Transverse colon (tissue), 4 donors: ENCODE measurements around the gene VAPA. TPM values are rescaled to one million over a fixed set of nuclear protein-coding genes. Genes with fewer than 3 reads are reported as not detected.
"Not testable (repeated sequence)": the region's sequence is repeated elsewhere in the genome, so short reads cannot be mapped to it uniquely, and the experiment has no call there.

Experiments
- DNase-seq: peaks from one replicate; pipeline ENCODE4 v3.0.0-alpha.2; 2019
- H3K27ac ChIP-seq, 4 donors: fragments of 200-600 bp; sonication (generic); 2 replicates each; pipeline ENCODE4 v1.5.1; 2016 to 2018; ENCODE audit warnings: inconsistent platforms in 4 of 4
- H3K27me3 ChIP-seq: fragments of 200-600 bp; sonication (generic); 2 replicates; pipeline ENCODE4 v1.5.1; 2017; ENCODE audit warnings: inconsistent platforms
- H3K36me3 ChIP-seq, 4 donors: fragments of 200-600 bp; sonication (generic); 2 replicates each; pipeline ENCODE4 v1.5.1; 2017 to 2019; ENCODE audit warnings: inconsistent platforms in 4 of 4
- H3K4me1 ChIP-seq, 4 donors: fragments of 200-600 bp; sonication (generic); 2 replicates each; pipeline ENCODE4 v1.5.1; 2017 to 2020; ENCODE audit warnings: inconsistent platforms in 4 of 4
- H3K4me3 ChIP-seq, 4 donors: fragments of 200-600 bp; sonication (generic); 1 replicate in 1 of 4; 2 replicates in 3 of 4; pipeline versions ENCODE4 v1.5.1 to v1.6.1; 2017 to 2019; ENCODE audit warnings: inconsistent platforms in 4 of 4
- H3K9me3 ChIP-seq, 2 donors: fragments of 200-600 bp; sonication (generic); 2 replicates each; pipeline ENCODE4 v1.5.1; 2017 to 2019; ENCODE audit warnings: inconsistent platforms in 2 of 2
- CTCF ChIP-seq, 5 experiments: fragments of 200-600 bp in 3 of 5; fragments of 450-650 bp in 2 of 5; sonication (generic) in 3 of 5; IDR thresholded peaks; 1 replicate in 2 of 5; 2 replicates in 3 of 5; pipeline ENCODE4 v1.5.1; 2016 to 2017; ENCODE audit warnings: antibody characterized with exemption in 5 of 5, inconsistent platforms in 3 of 5, mild to moderate bottlenecking in 2 of 5, moderate library complexity in 1 of 5
- EP300 ChIP-seq: sonication (generic); formaldehyde crosslinking; IDR thresholded peaks from one replicate; pipeline ENCODE4 v1.6.1; 2017; ENCODE audit warnings: antibody characterized with exemption, low read depth
- POLR2A ChIP-seq: fragments of 450-650 bp; IDR thresholded peaks from one replicate; pipeline ENCODE4 v1.6.1; 2016; ENCODE audit warnings: antibody characterized with exemption, mild to moderate bottlenecking, moderate library complexity
- POLR2AphosphoS5 ChIP-seq, 3 donors: sonication (generic); formaldehyde crosslinking; IDR thresholded peaks; one replicate each; pipeline ENCODE4 v1.6.1; 2016; ENCODE audit warnings: antibody characterized with exemption in 3 of 3
- WGBS, 2 donors: methylation state at CpG; one replicate each; pipeline ENCODE4 v1.1.5; 2018; ENCODE audit warnings: low coverage in 1 of 2; 5-methylcytosine and 5-hydroxymethylcytosine counted together
- in situ Hi-C, 4 donors: fragments of 200-750 bp; cut with MboI; loops; one replicate each; pipeline versions ENCODE4 v1.15.0 to v1.15.1; 2017; ENCODE audit warnings: low sequenced_read_pairs in 3 of 4, low pct_ligation_motif_present in 1 of 4, low pct_unique_long_range_greater_than_20kb in 1 of 4
- intact Hi-C: fragments of 100-400 bp; cut with DNase I; formaldehyde crosslinking; loops from one replicate; pipeline ENCODE4 v1.15.1; 2023; ENCODE audit warnings: low total_unique reads
- total RNA-seq, 4 donors: library from RNA; depleted of rRNA; stranded (reverse); fragments of >200 nt; gene quantifications; one replicate each; pipeline ENCODE4 v1.1.0, GENCODE V29; 2016

The VAPA gene
- total RNA-seq, 4 donors from 2014 or later = 110 to 322 (median 213) TPM

- no peak for TF ChIP-seq POLR2A
- TF ChIP-seq POLR2AphosphoS5 (IDR thresholded peaks at IDR 0.05) = peak in 1 of 3 donors; percentile 36
- TF ChIP-seq EP300 = no peak
- no peak for DNase-seq
- in situ Hi-C loops = no loop called here
Measured at GRCh38 chr18:9898792-9899549, 14.8 kb upstream of the VAPA start.

GRCh38 chr18:9899550-9899930, 14.3 kb upstream of the VAPA start:
- peak overlapping the region in 3 of 4 donors; percentile 15 to 47 (median 43) for H3K27ac ChIP-seq
- H3K4me1 ChIP-seq, H3K4me3 ChIP-seq, in situ Hi-C loops, H3K9me3 ChIP-seq, intact Hi-C loops, H3K36me3 ChIP-seq, DNase-seq, H3K27me3 ChIP-seq: not testable (repeated sequence)
- WGBS, 2 donors = 88% methylated on average over 1 of the region's 1 CpG; no CpG with 5 or more reads in 1 of the 2 donors

More at GRCh38 chr18:9898792-9899549, 14.8 kb upstream of the VAPA start:
- Histone ChIP-seq H3K4me3 (no peak overlapping the region), H3K27ac (peak overlapping the region in 3 of 4 donors; percentile 15 to 47 (median 43)), H3K36me3 (no peaks in the 10 kb centered on the region), H3K27me3 (no peaks in the 10 kb centered on the region), H3K9me3 (no peaks in the 10 kb centered on the region), H3K4me1 (peaks cover 0 to 9% (median 2%) of the 10 kb centered on the region in 4 donors)
- intact Hi-C loops = no loop called here
- 60 to 67% methylated on average over 7 to 11 of the region's 11 CpGs for WGBS, 2 donors

GRCh38 chr18:9900699-9901098, 13.1 kb upstream of the VAPA start:
- Histone ChIP-seq H3K4me1 (peaks cover 0 to 9% (median 2%) of the 10 kb centered on the region in 4 donors), H3K4me3 (no peak overlapping the region), H3K36me3 (no peaks in the 10 kb centered on the region), H3K27ac (no peak overlapping the region), H3K9me3 (no peaks in the 10 kb centered on the region), H3K27me3 (no peaks in the 10 kb centered on the region)
- intact Hi-C loops = no loop called here
- no peak for DNase-seq
- 87 to 98% methylated on average over 7 of the region's 7 CpGs for WGBS, 2 donors
- TF ChIP-seq POLR2AphosphoS5 (IDR thresholded peaks at IDR 0.05) (no peak), CTCF (IDR thresholded peaks at IDR 0.05) (no peak), EP300 (no peak), POLR2A (no peak)
- in situ Hi-C loops = loop anchor here in 1 of 4 donors (25.0 kb wide), 1 partner anchor 288 kb away; the partner anchor contains the start of gene PPP4R1

- H3K4me3 ChIP-seq = no peak overlapping the region
- TF ChIP-seq POLR2A (no peak), POLR2AphosphoS5 (IDR thresholded peaks at IDR 0.05) (no peak), EP300 (no peak), CTCF (IDR thresholded peaks at IDR 0.05) (no peak)
- peaks cover 0 to 9% (median 2%) of the 10 kb centered on the region in 4 donors for H3K4me1 ChIP-seq
- in situ Hi-C loops (loop anchor here in 1 of 4 donors (25.0 kb wide), 1 partner anchor 289 kb away; the partner anchor contains the start of gene PPP4R1), intact Hi-C loops (no loop called here)
- H3K27ac ChIP-seq = no peak overlapping the region
- no peak for DNase-seq
- no peaks in the 10 kb centered on the region for H3K36me3 ChIP-seq
- 87 to 94% methylated on average over 3 of the region's 3 CpGs for WGBS, 2 donors
- H3K27me3 ChIP-seq = no peaks in the 10 kb centered on the region
- no peaks in the 10 kb centered on the region for H3K9me3 ChIP-seq
Measured at GRCh38 chr18:9901377-9901776, 12.4 kb upstream of the VAPA start.

GRCh38 chr18:9902264-9902663, 11.6 kb upstream of the VAPA start:
- H3K4me1 ChIP-seq, DNase-seq, H3K27me3 ChIP-seq, H3K4me3 ChIP-seq, H3K9me3 ChIP-seq, H3K27ac ChIP-seq, intact Hi-C loops, H3K36me3 ChIP-seq: not testable (repeated sequence)
- WGBS, 2 donors = 88 to 90% methylated on average over 6 to 14 of the region's 14 CpGs
- in situ Hi-C loops = loop anchor here in 1 of 4 donors (25.0 kb wide), 1 partner anchor 290 kb away; the partner anchor contains the start of gene PPP4R1
